Lung (tissue), 12 donors: Measurements from ENCODE around the gene PGM3. TPM values are rescaled to one million over a fixed set of nuclear protein-coding genes. Genes with fewer than 3 reads are reported as not detected.
A peak's percentile ranks its signal among the peaks of the same experiment; 100 is the strongest.

Experiments
- ATAC-seq: fragments of 200-7000 bp; cut with Tn5 transposase; one replicate; pipeline ENCODE4 v1.9.1; 2020; ENCODE audit warnings: moderate number of reproducible peaks; ENCODE audit not compliant: insufficient read depth, low FRiP score
- DNase-seq, 3 donors: peaks; one replicate each; pipeline ENCODE4 v3.0.0-alpha.2; 2013 to 2017
- H3K27ac ChIP-seq, 2 donors: one replicate each; pipeline ENCODE4 v1.5.1; 2013; ENCODE audit warnings: mild to moderate bottlenecking in 2 of 2, moderate library complexity in 2 of 2, control low read depth in 1 of 2, inconsistent platforms in 1 of 2, low read depth in 1 of 2, low read length in 1 of 2
- H3K27me3 ChIP-seq, 3 donors: one replicate each; pipeline ENCODE4 v1.5.1; 2013; ENCODE audit warnings: low read length in 2 of 3; ENCODE audit not compliant: control insufficient read depth in 3 of 3, insufficient read depth in 3 of 3
- H3K36me3 ChIP-seq, 4 donors: one replicate each; pipeline ENCODE4 v1.5.1; 2013; ENCODE audit warnings: low read length in 4 of 4, mild to moderate bottlenecking in 1 of 4, moderate library complexity in 1 of 4; ENCODE audit not compliant: control insufficient read depth in 4 of 4, insufficient read depth in 4 of 4
- H3K4me1 ChIP-seq, 5 donors: one replicate each; pipeline ENCODE4 v1.5.1; 2013; ENCODE audit warnings: low read length in 5 of 5, mild to moderate bottlenecking in 2 of 5, moderate library complexity in 1 of 5; ENCODE audit not compliant: control insufficient read depth in 5 of 5, insufficient read depth in 5 of 5
- H3K4me3 ChIP-seq: one replicate; pipeline ENCODE4 v1.5.1; 2013; ENCODE audit warnings: mild to moderate bottlenecking, control low read depth, moderate library complexity
- H3K9ac ChIP-seq, 2 donors: one replicate each; pipeline ENCODE4 v1.5.1; 2013; ENCODE audit warnings: low read length in 2 of 2, control low read depth in 1 of 2; ENCODE audit not compliant: insufficient read depth in 1 of 2
- H3K9me3 ChIP-seq, 4 donors: one replicate each; pipeline ENCODE4 v1.5.1; 2013; ENCODE audit warnings: low read length in 3 of 4, mild to moderate bottlenecking in 1 of 4, moderate library complexity in 1 of 4; ENCODE audit not compliant: control insufficient read depth in 4 of 4, insufficient read depth in 3 of 4
- WGBS, 2 donors: extraction: QIAGEN DNeasy Blood & Tissue Kit; methylation state at CpG; one replicate each; pipeline ENCODE4 v1.1.7; 2013; 5-methylcytosine and 5-hydroxymethylcytosine counted together
- polyA plus RNA-seq, 2 donors: library from polyadenylated mRNA; stranded (reverse); fragments of 200-250 nt; gene quantifications; one replicate each; pipeline ENCODE4 v1.2.1, GENCODE V29; 2013
- total RNA-seq, 2 donors: library from RNA; depleted of rRNA in 1 of 2; stranded (reverse); fragments of >200 nt in 1 of 2; gene quantifications; one replicate each; pipeline ENCODE4 v1.2.1, GENCODE V29; 2014 to 2021
- TF ChIP-seq, protein P1 (sequence below): IDR thresholded peaks from 2 replicates; pipeline ENCODE4 v1.5.1; 2012; ENCODE audit warnings: mild to moderate bottlenecking; ENCODE audit errors: control extremely low read depth, extremely low read depth
- donor health status: control.
- donor health status: control.
- donor health status: Bipolar disorder and iron deficiency.
- donor health status: healthy.
- donor health status: DM: yes; HTN: yes; CAD: no.

The PGM3 gene
- total and polyA plus RNA-seq, 4 donors, result 10.0 to 57.9 (median 30.3) TPM

GRCh38 chr6:83221889-83222479 lies 28.9 kb upstream of the PGM3 start:
- Histone ChIP-seq H3K4me3 (no peak overlapping the region), H3K27me3 (peaks cover 0 to 3% (median 0%) of the 10 kb centered on the region in 3 donors), H3K36me3 (no peaks in the 10 kb centered on the region), H3K9ac (no peak overlapping the region), H3K9me3 (no peaks in the 10 kb centered on the region), H3K4me1 (peaks cover 0 to 20% (median 7%) of the 10 kb centered on the region in 5 donors), H3K27ac (no peak overlapping the region)
- TF ChIP-seq, protein P1, sequence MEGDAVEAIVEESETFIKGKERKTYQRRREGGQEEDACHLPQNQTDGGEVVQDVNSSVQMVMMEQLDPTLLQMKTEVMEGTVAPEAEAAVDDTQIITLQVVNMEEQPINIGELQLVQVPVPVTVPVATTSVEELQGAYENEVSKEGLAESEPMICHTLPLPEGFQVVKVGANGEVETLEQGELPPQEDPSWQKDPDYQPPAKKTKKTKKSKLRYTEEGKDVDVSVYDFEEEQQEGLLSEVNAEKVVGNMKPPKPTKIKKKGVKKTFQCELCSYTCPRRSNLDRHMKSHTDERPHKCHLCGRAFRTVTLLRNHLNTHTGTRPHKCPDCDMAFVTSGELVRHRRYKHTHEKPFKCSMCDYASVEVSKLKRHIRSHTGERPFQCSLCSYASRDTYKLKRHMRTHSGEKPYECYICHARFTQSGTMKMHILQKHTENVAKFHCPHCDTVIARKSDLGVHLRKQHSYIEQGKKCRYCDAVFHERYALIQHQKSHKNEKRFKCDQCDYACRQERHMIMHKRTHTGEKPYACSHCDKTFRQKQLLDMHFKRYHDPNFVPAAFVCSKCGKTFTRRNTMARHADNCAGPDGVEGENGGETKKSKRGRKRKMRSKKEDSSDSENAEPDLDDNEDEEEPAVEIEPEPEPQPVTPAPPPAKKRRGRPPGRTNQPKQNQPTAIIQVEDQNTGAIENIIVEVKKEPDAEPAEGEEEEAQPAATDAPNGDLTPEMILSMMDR, result peak; percentile 9
- ATAC-seq, result no peak
- DNase-seq, result peak in 2 of 3 donors; percentile 68 to 74
- whole genome bisulfite sequencing, 2 donors, result 30 to 48% methylated on average over 3 of the region's 3 CpGs

GRCh38 chr6:83221276-83221675 lies 28.2 kb upstream of the PGM3 start:
- H3K36me3 ChIP-seq, result no peaks in the 10 kb centered on the region
- 89 to 96% methylated on average over 1 of the region's 1 CpG for WGBS, 2 donors
- peaks cover 0 to 20% (median 7%) of the 10 kb centered on the region in 5 donors for H3K4me1 ChIP-seq
- H3K9me3 ChIP-seq, result no peaks in the 10 kb centered on the region
- peaks cover 0 to 3% (median 0%) of the 10 kb centered on the region in 3 donors for H3K27me3 ChIP-seq
- no peak for DNase-seq
- no peak overlapping the region for H3K4me3 ChIP-seq
- no peak overlapping the region for H3K9ac ChIP-seq
- no peak for ATAC-seq
- no peak overlapping the region for H3K27ac ChIP-seq
- TF ChIP-seq, protein P1, result no peak

GRCh38 chr6:83220121-83220520 lies 27.1 kb upstream of the PGM3 start:
- ATAC-seq (no peak), DNase-seq (no peak)
- Histone ChIP-seq H3K27ac (no peak overlapping the region), H3K27me3 (peaks cover 0 to 3% (median 0%) of the 10 kb centered on the region in 3 donors), H3K9me3 (no peaks in the 10 kb centered on the region), H3K4me3 (no peak overlapping the region), H3K4me1 (peaks cover 0 to 20% (median 9%) of the 10 kb centered on the region in 5 donors), H3K36me3 (no peaks in the 10 kb centered on the region), H3K9ac (no peak overlapping the region)
- TF ChIP-seq, protein P1, result no peak

GRCh38 chr6:83218646-83219045 lies 25.6 kb upstream of the PGM3 start:
- ATAC-seq, result no peak
- peak; percentile 14 to 72 (median 70) for DNase-seq
- TF ChIP-seq, protein P1, result no peak

More at GRCh38 chr6:83218646-83219045, 25.6 kb upstream of the PGM3 start:
- Histone ChIP-seq H3K9ac (no peak overlapping the region), H3K27ac (no peak overlapping the region), H3K27me3 (peaks cover 0 to 3% (median 0%) of the 10 kb centered on the region in 3 donors), H3K4me1 (peaks cover 0 to 21% (median 9%) of the 10 kb centered on the region in 5 donors), H3K36me3 (no peaks in the 10 kb centered on the region), H3K4me3 (no peak overlapping the region), H3K9me3 (no peaks in the 10 kb centered on the region)
- 59 to 63% methylated on average over 3 of the region's 3 CpGs for WGBS, 2 donors
